IMR-90 (cell line): ENCODE results near the gene USP24. TPM values are rescaled to one million over a fixed set of nuclear protein-coding genes. Genes with fewer than 3 reads are reported as not detected.

ENCODE experiments used
- ATAC-seq: fragments of 200-7000 bp; cut with Tn5 transposase; 2 replicates; pipeline ENCODE4 v1.9.1; 2020; ENCODE audit warnings: low read depth, mild to moderate bottlenecking, moderate library complexity
- BruUV-seq: library from RNA; stranded (reverse); fragments of 400-500 nt; replicated peaks from 2 replicates; lab custom pipeline; 2021; lab: Mats Ljungman, UMichigan
- CTCF ChIA-PET: fragments of 300-600 bp; formaldehyde crosslinking; extraction: SDS; loops from one replicate; lab custom pipeline; 2021; ENCODE audit warnings: antibody characterized with exemption; lab: Yijun Ruan, JAX
- POLR2A ChIA-PET: fragments of 300-600 bp; sonication (Branson Sonifier 250); formaldehyde crosslinking; loops from one replicate; lab custom pipeline; 2022; ENCODE audit warnings: antibody characterized with exemption; ENCODE audit not compliant: unreplicated experiment; lab: Charles Lee
- DNase-seq: peaks from one replicate; pipeline ENCODE4 v3.0.0; 2013
- H2AFZ ChIP-seq: replicated peaks from 2 replicates; pipeline ENCODE3; 2013; ENCODE audit warnings: low read length, mild to moderate bottlenecking; ENCODE audit not compliant: poor library complexity
- H2AK5ac ChIP-seq: 2 replicates; pipeline ENCODE4 v1.6.1; 2013; ENCODE audit warnings: low read depth, low read length, inconsistent platforms
- H2AK9ac ChIP-seq: replicated peaks from 2 replicates; pipeline ENCODE3; 2013; ENCODE audit warnings: mild to moderate bottlenecking, low read depth, low read length, moderate library complexity; ENCODE audit not compliant: poor library complexity
- H2BK120ac ChIP-seq: 2 replicates; pipeline ENCODE4 v1.6.1; 2013; ENCODE audit warnings: low read depth, low read length, inconsistent platforms
- H2BK15ac ChIP-seq: 3 replicates; pipeline ENCODE4 v1.6.1; 2013; ENCODE audit warnings: low read depth, low read length, inconsistent platforms
- H2BK20ac ChIP-seq: 2 replicates; pipeline ENCODE4 v1.6.1; 2013; ENCODE audit warnings: low read depth, mild to moderate bottlenecking, inconsistent platforms, low read length, moderate library complexity
- H2BK5ac ChIP-seq: 2 replicates; pipeline ENCODE4 v1.6.1; 2013; ENCODE audit warnings: mild to moderate bottlenecking, low read depth, low read length, inconsistent platforms; ENCODE audit not compliant: poor library complexity, severe bottlenecking
- H3K14ac ChIP-seq: replicated peaks from 2 replicates; pipeline ENCODE4 v1.6.1; 2013; ENCODE audit warnings: low read depth, low read length, inconsistent platforms
- H3K18ac ChIP-seq: 2 replicates; pipeline ENCODE4 v1.6.1; 2013; ENCODE audit warnings: low read depth, low read length, control low read depth
- H3K23ac ChIP-seq: 2 replicates; pipeline ENCODE4 v1.6.1; 2013; ENCODE audit warnings: low read depth, low read length, inconsistent platforms
- H3K27ac ChIP-seq: 2 replicates; pipeline ENCODE4 v1.5.1; 2013; ENCODE audit warnings: mild to moderate bottlenecking, control low read depth, low read length; ENCODE audit not compliant: insufficient read depth
- H3K27me3 ChIP-seq: 2 replicates; pipeline ENCODE4 v1.6.1; 2013; ENCODE audit warnings: low read length; ENCODE audit not compliant: control insufficient read depth, insufficient read depth
- H3K36me3 ChIP-seq: 2 replicates; pipeline ENCODE4 v1.6.1; 2013; ENCODE audit warnings: low read length, mixed read lengths; ENCODE audit not compliant: control insufficient read depth, insufficient read depth
- H3K4ac ChIP-seq: 2 replicates; pipeline ENCODE4 v1.6.1; 2013; ENCODE audit warnings: low read depth, low read length, inconsistent platforms
- H3K4me1 ChIP-seq: 2 replicates; pipeline ENCODE4 v1.6.1; 2013; ENCODE audit warnings: low read length, mixed read lengths; ENCODE audit not compliant: control insufficient read depth, insufficient read depth
- H3K4me2 ChIP-seq: 2 replicates; pipeline ENCODE4 v1.6.1; 2013; ENCODE audit warnings: low read depth, mild to moderate bottlenecking, control low read depth, low read length, moderate library complexity
- H3K4me3 ChIP-seq: 2 replicates; pipeline ENCODE4 v1.5.1; 2013; ENCODE audit warnings: low read depth, mild to moderate bottlenecking, control low read depth, low read length, moderate library complexity; ENCODE audit not compliant: insufficient read depth
- H3K56ac ChIP-seq: 2 replicates; pipeline ENCODE4 v1.6.1; 2013; ENCODE audit warnings: low read length, inconsistent platforms; ENCODE audit not compliant: insufficient read depth; ENCODE audit errors: extremely low read depth
- H3K79me1 ChIP-seq, 2 experiments: 2 replicates each; pipeline ENCODE4 v1.6.1; 2013; ENCODE audit warnings: low read length in 2 of 2, inconsistent platforms in 1 of 2, low read depth in 1 of 2
- H3K9ac ChIP-seq: 2 replicates; pipeline ENCODE4 v1.6.1; 2013; ENCODE audit warnings: low read depth, low read length, control low read depth
- H3K9me1 ChIP-seq: 2 replicates; pipeline ENCODE4 v1.6.1; 2013; ENCODE audit warnings: low read length, inconsistent platforms; ENCODE audit not compliant: insufficient read depth
- H3K9me3 ChIP-seq: 2 replicates; pipeline ENCODE4 v1.6.1; 2013; ENCODE audit warnings: low read length; ENCODE audit not compliant: control insufficient read depth, insufficient read depth
- H4K20me1 ChIP-seq: 2 replicates; pipeline ENCODE4 v1.6.1; 2013; ENCODE audit warnings: low read length, inconsistent platforms; ENCODE audit not compliant: insufficient read depth
- H4K5ac ChIP-seq: 2 replicates; pipeline ENCODE4 v1.6.1; 2013; ENCODE audit warnings: mild to moderate bottlenecking, low read depth, low read length, control low read depth
- H4K8ac ChIP-seq, 2 experiments: 2 replicates each; pipeline ENCODE4 v1.6.1; 2013; ENCODE audit warnings: low read depth in 2 of 2, low read length in 2 of 2, control low read depth in 1 of 2, inconsistent platforms in 1 of 2
- H4K91ac ChIP-seq: 2 replicates; pipeline ENCODE4 v1.6.1; 2013; ENCODE audit warnings: low read depth, low read length, inconsistent platforms; ENCODE audit not compliant: insufficient read depth
- BHLHE40 ChIP-seq: fragments of 150-350 bp; IDR thresholded peaks from 2 replicates; pipeline ENCODE4 v1.6.1; 2016; ENCODE audit warnings: mild to moderate bottlenecking, low read depth, low read length
- MXI1 ChIP-seq: IDR thresholded peaks from 2 replicates; pipeline ENCODE4 v1.6.1; 2012; ENCODE audit warnings: low read depth, mild to moderate bottlenecking, low read length, moderate library complexity, borderline replicate concordance
- NFE2L2 ChIP-seq: fragments of 150-350 bp; IDR thresholded peaks from 2 replicates; pipeline ENCODE4 v1.6.1; 2016; ENCODE audit warnings: low read depth, mild to moderate bottlenecking, low read length
- RCOR1 ChIP-seq: IDR thresholded peaks from 2 replicates; pipeline ENCODE4 v1.6.1; 2012; ENCODE audit warnings: mild to moderate bottlenecking, low read length, improper control_type of control experiment; ENCODE audit not compliant: insufficient replicate concordance
- SMC3 ChIP-seq: fragments of 150-350 bp; IDR thresholded peaks from 2 replicates; pipeline ENCODE4 v1.6.1; 2016; ENCODE audit warnings: low read depth, mild to moderate bottlenecking, antibody characterized with exemption, low read length, moderate library complexity
- WGBS, 2 experiments: methylation state at CpG; one replicate each; pipeline versions ENCODE4 v1.1.5 to v1.1.7; 2013; ENCODE audit warnings: missing lambda C conversion rate in 2 of 2; ENCODE audit not compliant: insufficient read length in 1 of 2; ENCODE audit errors: extremely low coverage in 2 of 2; 5-methylcytosine and 5-hydroxymethylcytosine counted together
- dilution Hi-C: fragments of 300-500 bp; cut with HindIII; formaldehyde crosslinking; loops from one replicate; pipeline ENCODE4 v1.14.3; 2018; ENCODE audit warnings: low sequenced_read_pairs; ENCODE audit not compliant: unreplicated experiment
- in situ Hi-C: fragments of 300-500 bp; cut with MboI; formaldehyde crosslinking; loops from 3 replicates; pipeline ENCODE4 v1.14.3; 2019; ENCODE audit warnings: low sequenced_read_pairs, inconsistent platforms, mixed read lengths
- intact Hi-C: fragments of 100-400 bp; cut with micrococcal nuclease; formaldehyde crosslinking; loops from 2 replicates; pipeline ENCODE4 v1.10.0; 2022
- polyA plus RNA-seq, 3 experiments: library from polyadenylated mRNA; depleted of rRNA; stranded (reverse); fragments of >200 nt; gene quantifications; 2 replicates each; pipeline ENCODE4 v1.2.3, GENCODE V29; 2012; ENCODE audit warnings: low replicate concordance in 1 of 3
- total RNA-seq: library from RNA; depleted of rRNA; stranded (reverse); fragments of >200 nt; gene quantifications from 2 replicates; pipeline ENCODE4 v1.2.3, GENCODE V29; 2012

USP24 gene
- total and polyA plus RNA-seq, 2 of the 4 experiments (the other 2 are of a cell fraction), result 8.4 to 36.7 TPM

DNA sequence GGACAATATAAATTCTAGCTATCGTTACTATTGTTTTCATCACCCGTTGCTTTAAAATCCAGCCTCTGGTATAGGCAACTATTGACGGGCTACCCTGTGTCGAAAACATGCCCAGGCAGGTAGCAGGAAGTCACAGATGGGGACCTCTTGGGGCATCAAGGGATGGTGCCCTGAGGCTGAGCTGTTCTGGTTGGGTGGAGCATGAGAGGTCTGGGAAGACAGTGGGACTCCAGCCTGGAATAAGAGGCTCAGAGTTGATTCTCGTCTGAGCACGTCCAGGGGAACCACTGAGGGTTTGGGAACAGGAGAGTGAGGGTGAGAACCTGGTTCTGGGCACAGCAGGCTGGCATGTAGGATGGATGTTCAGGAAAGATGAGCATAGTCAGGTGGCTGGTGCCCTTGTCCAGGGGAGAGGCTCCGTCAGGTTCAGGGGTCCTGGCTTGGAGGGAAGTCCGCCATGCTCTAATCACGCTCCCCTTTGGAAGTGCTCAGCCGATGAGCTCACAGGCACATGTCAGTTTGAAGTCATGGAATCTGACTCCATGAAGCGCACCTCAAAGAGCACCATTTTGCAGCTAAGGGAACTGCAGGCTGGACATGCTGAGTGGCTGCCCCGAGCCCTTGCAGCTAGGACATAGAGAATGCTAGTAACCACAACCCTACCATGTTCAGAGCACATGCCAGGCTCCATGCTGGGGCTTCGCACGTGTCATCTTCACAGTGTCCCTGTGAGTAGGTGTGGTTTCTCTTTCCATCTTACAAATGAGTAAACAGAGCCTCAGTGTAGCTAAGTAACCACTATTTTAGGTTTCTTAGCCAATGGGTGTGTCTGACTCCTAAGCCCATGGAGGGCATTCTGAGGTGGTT, 154.8 kb downstream of the USP24 start:
- Histone ChIP-seq H3K4me3 (no peak overlapping the region), H3K27ac (no peak overlapping the region), H3K9me3 (no peaks in the 10 kb centered on the region), H2AK9ac (no peak overlapping the region), H4K8ac (no peak overlapping the region), H3K9ac (no peak overlapping the region), H2BK5ac (no peak overlapping the region), H4K20me1 (peaks cover 12% of the 10 kb centered on the region), H3K79me1 (no peaks in the 10 kb centered on the region), H3K4me2 (no peak overlapping the region), H2BK120ac (no peak overlapping the region), H3K23ac (no peak overlapping the region), H2BK15ac (no peak overlapping the region), H3K14ac (no peak overlapping the region; the same call in 1 of the 2 replicates), H2BK20ac (no peak overlapping the region), H3K56ac (no peak overlapping the region), H3K9me1 (peaks cover 14% of the 10 kb centered on the region; the same call in 1 of the 2 replicates), H3K4me1 (peaks cover 6% of the 10 kb centered on the region), H3K4ac (no peak overlapping the region), H3K27me3 (peaks cover 24% of the 10 kb centered on the region), H3K18ac (no peak overlapping the region), H2AK5ac (no peak overlapping the region), H3K36me3 (no peaks in the 10 kb centered on the region), H4K91ac (no peak overlapping the region), H4K5ac (no peak overlapping the region), H2AFZ (peak overlapping the region; percentile 66)
- CTCF ChIA-PET, result no interaction called here
- in situ Hi-C loops (no loop called here), intact Hi-C loops (no loop called here), dilution Hi-C loops (no loop called here)
- POLR2A ChIA-PET, result no interaction called here
- TF ChIP-seq BHLHE40 (no peak), SMC3 (no peak), RCOR1 (no peak), MXI1 (0 out of 2 replicates have a peak, but pooled peaks have one; percentile 24), NFE2L2 (no peak)
- no peak for ATAC-seq
- WGBS, 2 experiments, result 93% methylated on average over 7 of the region's 14 CpGs; no CpG with 5 or more reads in 1 of the 2 experiments
- no TSS peak for BruUV-seq
- DNase-seq, result no peak
